GM19467 (cell line): Measurements from ENCODE around the gene FIBCD1.

Source experiments
- ATAC-seq: cut with Tn5 transposase; IDR thresholded peaks from one replicate; pipeline ENCODE4 v1.9.1; 2021; ENCODE audit warnings: mild to moderate bottlenecking, moderate library complexity; ENCODE audit not compliant: unreplicated experiment

FIBCD1 gene

DNA sequence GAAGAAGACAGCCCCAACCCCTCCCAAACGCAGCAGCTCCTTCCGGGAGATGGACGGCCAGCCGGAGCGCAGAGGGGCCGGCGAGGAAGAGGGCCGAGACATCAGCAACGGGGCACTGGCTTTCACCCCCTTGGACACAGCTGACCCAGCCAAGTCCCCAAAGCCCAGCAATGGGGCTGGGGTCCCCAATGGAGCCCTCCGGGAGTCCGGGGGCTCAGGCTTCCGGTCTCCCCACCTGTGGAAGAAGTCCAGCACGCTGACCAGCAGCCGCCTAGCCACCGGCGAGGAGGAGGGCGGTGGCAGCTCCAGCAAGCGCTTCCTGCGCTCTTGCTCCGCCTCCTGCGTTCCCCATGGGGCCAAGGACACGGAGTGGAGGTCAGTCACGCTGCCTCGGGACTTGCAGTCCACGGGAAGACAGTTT lies 54.9 kb downstream of the FIBCD1 start:
- ATAC-seq: no peak

- ATAC-seq: no peak
Observed at GRCh38 chr9:130883479-130883878, 55.6 kb downstream of the FIBCD1 start.

GRCh38 chr9:130882696-130883225 lies 56.3 kb downstream of the FIBCD1 start:
- no peak for ATAC-seq

GRCh38 chr9:130881516-130881915 lies 57.5 kb downstream of the FIBCD1 start:
- ATAC-seq: no peak

DNA sequence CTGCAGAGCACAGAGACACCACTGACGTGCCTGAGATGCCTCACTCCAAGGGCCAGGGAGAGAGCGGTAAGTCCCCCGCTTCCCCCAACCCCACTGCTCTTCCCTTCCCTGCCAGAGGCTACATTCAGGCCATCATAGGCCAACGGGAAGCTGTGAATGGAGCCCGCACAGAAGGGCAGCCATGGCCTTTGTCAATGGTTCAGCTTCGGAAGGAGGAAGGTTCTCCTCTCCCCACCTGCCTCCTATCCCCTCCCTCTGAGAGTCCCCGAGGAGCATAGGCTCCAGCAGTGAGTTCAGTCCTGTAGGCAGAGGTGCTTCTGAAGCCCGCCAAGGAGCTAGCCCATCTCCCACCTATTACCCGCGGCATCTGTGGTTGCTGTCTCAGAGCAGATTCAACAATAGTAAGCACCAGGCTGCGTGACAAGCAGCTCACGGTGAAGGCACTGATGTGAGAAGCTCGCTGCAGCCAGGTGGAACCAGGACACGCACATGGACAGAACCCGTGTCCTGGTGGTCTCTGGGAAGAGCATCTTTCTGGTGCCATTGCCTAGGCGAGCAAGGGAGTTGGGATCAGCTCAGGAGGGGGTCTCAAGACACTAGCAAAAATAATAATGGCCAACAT lies 58.3 kb downstream of the FIBCD1 start:
- ATAC-seq: no peak

- ATAC-seq: no peak
Observed at GRCh38 chr9:130879863-130880411, 59.1 kb downstream of the FIBCD1 start.

DNA sequence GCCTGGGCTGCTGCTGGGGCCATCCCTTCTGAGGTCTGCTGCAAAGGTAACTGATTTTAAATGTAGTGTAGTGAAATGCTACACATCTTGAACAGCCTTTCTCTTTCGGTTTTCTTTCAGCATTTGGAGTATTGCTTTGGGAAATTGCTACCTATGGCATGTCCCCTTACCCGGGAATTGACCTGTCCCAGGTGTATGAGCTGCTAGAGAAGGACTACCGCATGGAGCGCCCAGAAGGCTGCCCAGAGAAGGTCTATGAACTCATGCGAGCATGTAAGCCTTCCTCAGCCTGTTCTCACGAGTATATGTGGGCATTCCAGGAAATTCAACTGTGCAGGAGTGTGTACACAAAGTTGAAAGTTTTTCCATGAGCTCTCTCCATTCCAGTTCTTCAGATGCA lies 60.8 kb downstream of the FIBCD1 start:
- ATAC-seq: no peak

DNA sequence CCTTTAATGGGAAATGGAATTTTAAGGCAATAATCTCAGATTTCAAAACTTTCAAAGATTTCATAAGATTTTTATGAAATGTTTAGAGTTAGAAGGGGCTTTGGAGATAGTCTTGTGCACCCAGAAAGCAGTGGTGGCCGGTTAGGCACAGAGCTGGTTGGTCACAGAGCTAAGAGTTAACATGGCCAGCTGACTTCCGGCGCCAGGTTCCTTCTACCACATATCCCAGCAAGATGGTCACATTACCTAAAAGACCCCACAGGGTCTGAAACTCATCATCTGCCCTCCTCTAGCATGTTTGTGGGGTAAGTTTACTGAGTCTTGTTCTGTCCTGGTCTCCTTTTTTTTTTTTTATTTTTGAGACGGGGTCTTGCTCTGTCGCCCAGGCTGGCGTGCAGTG lies 61.7 kb downstream of the FIBCD1 start:
- no peak for ATAC-seq

DNA sequence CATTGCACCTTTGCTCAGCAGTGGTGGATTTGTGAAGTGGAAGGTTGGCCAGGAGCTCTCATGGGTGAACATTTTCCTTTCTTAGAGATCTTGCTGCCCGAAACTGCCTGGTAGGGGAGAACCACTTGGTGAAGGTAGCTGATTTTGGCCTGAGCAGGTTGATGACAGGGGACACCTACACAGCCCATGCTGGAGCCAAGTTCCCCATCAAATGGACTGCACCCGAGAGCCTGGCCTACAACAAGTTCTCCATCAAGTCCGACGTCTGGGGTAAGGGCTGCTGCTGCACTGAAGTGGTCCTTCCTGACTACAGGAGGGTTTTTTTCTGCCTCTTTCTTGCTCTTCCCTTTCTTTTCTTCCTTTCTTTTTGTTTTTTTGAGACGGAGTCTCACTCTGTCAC lies 64.3 kb downstream of the FIBCD1 start:
- no peak for ATAC-seq

- ATAC-seq: no peak
Observed at GRCh38 chr9:130873966-130874365, 65.1 kb downstream of the FIBCD1 start.

GRCh38 chr9:130872912-130873503 lies 66.0 kb downstream of the FIBCD1 start:
- ATAC-seq: no peak

GRCh38 chr9:130872508-130872907 lies 66.5 kb downstream of the FIBCD1 start:
- no peak for ATAC-seq

DNA sequence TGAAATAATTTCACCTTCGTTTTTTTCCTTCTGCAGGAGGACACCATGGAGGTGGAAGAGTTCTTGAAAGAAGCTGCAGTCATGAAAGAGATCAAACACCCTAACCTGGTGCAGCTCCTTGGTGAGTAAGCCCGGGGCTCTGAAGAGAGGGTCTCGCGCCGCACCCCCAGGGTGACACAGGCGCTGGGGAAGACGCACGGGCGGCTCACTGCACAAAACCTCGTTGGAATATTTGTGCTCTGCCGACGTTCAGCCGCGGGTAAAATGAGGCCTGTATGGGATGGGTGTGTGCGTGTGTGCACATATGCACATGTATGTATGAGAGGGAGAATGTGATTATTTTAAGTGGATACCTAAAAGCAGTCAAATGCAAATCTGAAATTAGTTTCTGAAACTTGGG lies 67.0 kb downstream of the FIBCD1 start:
- no peak for ATAC-seq

- ATAC-seq: no peak
Observed at GRCh38 chr9:130871395-130872062, 67.5 kb downstream of the FIBCD1 start.

- no peak for ATAC-seq
Observed at GRCh38 chr9:130870491-130871381, 68.3 kb downstream of the FIBCD1 start.

- no peak for ATAC-seq
Observed at GRCh38 chr9:130869250-130869649, 69.8 kb downstream of the FIBCD1 start.

- no peak for ATAC-seq
Observed at GRCh38 chr9:130868230-130868629, 70.8 kb downstream of the FIBCD1 start.

- no peak for ATAC-seq
Observed at GRCh38 chr9:130867556-130867955, 71.5 kb downstream of the FIBCD1 start.

DNA sequence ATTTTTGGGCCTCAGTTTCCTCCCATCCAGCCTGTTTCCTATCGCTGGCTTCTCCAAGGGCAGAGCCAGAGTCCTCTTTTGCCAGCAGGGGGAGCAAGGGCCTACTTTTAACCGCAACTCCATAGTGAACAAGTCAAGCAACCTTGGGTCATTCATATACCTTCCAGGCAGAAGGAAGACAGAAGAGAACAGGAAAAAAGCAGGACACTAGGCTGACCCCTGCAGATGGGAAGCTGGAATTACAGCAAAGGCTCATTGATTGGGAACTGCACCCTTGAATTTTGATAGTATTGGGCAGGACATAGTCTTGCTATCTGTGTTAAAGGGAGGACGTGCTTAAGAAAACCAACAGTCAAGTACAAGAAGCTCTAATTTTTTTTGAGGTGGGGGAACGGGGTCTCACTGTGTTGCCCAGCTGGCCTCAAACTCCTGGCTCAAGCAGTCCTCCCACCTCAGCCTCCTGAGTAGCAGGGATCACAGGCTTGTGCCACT lies 72.5 kb downstream of the FIBCD1 start:
- no peak for ATAC-seq

GRCh38 chr9:130865921-130866320 lies 73.1 kb downstream of the FIBCD1 start:
- ATAC-seq: no peak

GRCh38 chr9:130864541-130864940 lies 74.5 kb downstream of the FIBCD1 start:
- ATAC-seq: no peak
